ENCODE results near the gene VASP.

DNA sequence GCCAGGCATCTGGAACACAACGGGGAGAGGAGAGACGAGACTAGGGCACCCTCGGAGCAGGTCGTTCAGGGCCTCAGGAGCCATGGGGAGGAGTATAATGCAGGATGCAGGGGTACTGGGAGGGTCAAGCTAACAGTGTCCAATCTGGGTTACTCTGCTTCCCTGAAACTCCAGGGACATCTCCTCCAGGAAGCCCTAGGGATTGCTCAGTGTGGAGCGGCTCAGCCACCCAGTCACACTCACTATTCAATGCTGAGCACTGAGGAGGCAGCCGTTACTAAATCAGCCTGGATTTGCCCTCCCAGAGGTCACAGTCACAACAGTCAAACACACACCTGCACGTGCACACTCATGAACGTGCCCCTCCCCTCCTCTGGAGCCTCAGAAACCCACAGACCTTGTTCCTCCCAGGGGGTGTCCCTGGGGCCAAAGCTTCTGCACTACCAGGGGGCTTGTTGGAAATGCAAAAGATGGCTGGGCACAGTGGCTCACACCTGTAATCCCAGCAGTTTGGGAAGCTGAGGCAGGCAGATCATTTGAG is 46.4 kb upstream of the VASP start:
- TF ChIP-seq, protein P1, sequence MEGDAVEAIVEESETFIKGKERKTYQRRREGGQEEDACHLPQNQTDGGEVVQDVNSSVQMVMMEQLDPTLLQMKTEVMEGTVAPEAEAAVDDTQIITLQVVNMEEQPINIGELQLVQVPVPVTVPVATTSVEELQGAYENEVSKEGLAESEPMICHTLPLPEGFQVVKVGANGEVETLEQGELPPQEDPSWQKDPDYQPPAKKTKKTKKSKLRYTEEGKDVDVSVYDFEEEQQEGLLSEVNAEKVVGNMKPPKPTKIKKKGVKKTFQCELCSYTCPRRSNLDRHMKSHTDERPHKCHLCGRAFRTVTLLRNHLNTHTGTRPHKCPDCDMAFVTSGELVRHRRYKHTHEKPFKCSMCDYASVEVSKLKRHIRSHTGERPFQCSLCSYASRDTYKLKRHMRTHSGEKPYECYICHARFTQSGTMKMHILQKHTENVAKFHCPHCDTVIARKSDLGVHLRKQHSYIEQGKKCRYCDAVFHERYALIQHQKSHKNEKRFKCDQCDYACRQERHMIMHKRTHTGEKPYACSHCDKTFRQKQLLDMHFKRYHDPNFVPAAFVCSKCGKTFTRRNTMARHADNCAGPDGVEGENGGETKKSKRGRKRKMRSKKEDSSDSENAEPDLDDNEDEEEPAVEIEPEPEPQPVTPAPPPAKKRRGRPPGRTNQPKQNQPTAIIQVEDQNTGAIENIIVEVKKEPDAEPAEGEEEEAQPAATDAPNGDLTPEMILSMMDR (conservative IDR thresholded peaks at IDR 0.05): no peak
- TF ChIP-seq ZFX (IDR thresholded peaks at IDR 0.05): no peak

All from C4-2B (cell line).